Calu3 (cell line): Measurements from ENCODE around the gene ILRUN. TPM values are rescaled to one million over a fixed set of nuclear protein-coding genes. Genes with fewer than 3 reads are reported as not detected.

Source experiments
- BruUV-seq: library from RNA; stranded (reverse); fragments of 400-500 nt; replicated peaks from 2 replicates; lab custom pipeline; 2021; lab: Mats Ljungman, UMichigan
- CTCF ChIA-PET: fragments of 300-600 bp; sonication (Branson Sonifier 250); formaldehyde crosslinking; loops from one replicate; lab custom pipeline; 2022; ENCODE audit warnings: antibody characterized with exemption; lab: Charles Lee
- DNase-seq: peaks from one replicate; pipeline ENCODE4 v3.0.0; 2022
- H3K27ac Mint-ChIP-seq: one replicate; pipeline ENCODE4 v1.8.0; 2022; ENCODE audit warnings: mixed read lengths; ENCODE audit not compliant: unreplicated experiment
- H3K27me3 Mint-ChIP-seq: one replicate; pipeline ENCODE4 v1.8.0; 2022; ENCODE audit warnings: mixed read lengths; ENCODE audit not compliant: unreplicated experiment
- H3K36me3 Mint-ChIP-seq: one replicate; pipeline ENCODE4 v1.8.0; 2022; ENCODE audit warnings: mild to moderate bottlenecking, moderate library complexity, mixed read lengths; ENCODE audit not compliant: insufficient read depth, unreplicated experiment
- H3K4me1 Mint-ChIP-seq: one replicate; pipeline ENCODE4 v1.8.0; 2022; ENCODE audit warnings: mild to moderate bottlenecking, low read depth, mixed read lengths; ENCODE audit not compliant: unreplicated experiment
- H3K4me3 Mint-ChIP-seq: one replicate; pipeline ENCODE4 v1.8.0; 2022; ENCODE audit warnings: mild to moderate bottlenecking, low read depth, moderate library complexity, mixed read lengths; ENCODE audit not compliant: unreplicated experiment
- H3K9me3 Mint-ChIP-seq: one replicate; pipeline ENCODE4 v1.8.0; 2022; ENCODE audit warnings: low read depth, mixed read lengths; ENCODE audit not compliant: unreplicated experiment
- CTCF ChIP-seq: fragments of 200-600 bp; IDR thresholded peaks from one replicate; pipeline ENCODE4 v1.8.0; 2022; ENCODE audit warnings: antibody characterized with exemption; ENCODE audit not compliant: unreplicated experiment
- intact Hi-C: fragments of 100-400 bp; cut with micrococcal nuclease; formaldehyde crosslinking; loops from one replicate; pipeline ENCODE4 v1.10.0; 2022; ENCODE audit not compliant: unreplicated experiment
- total RNA-seq: library from RNA; stranded (reverse); gene quantifications from 2 replicates; pipeline ENCODE4 v1.2.3, GENCODE V29; 2022

Gene ILRUN
- total RNA-seq, 1 experiment from 2014 or later: 137 TPM

- H3K27me3 Mint-ChIP-seq: no peaks in the 10 kb centered on the region
- TF ChIP-seq CTCF: no peak
- peak overlapping the region; percentile 9 for H3K27ac Mint-ChIP-seq
- H3K4me1 Mint-ChIP-seq: peaks cover 36% of the 10 kb centered on the region
- no TSS peak for BruUV-seq
- no peaks in the 10 kb centered on the region for H3K9me3 Mint-ChIP-seq
- intact Hi-C loops: no loop called here
- CTCF ChIA-PET: no interaction called here
- no peaks in the 10 kb centered on the region for H3K36me3 Mint-ChIP-seq
- DNase-seq: no peak
- peak overlapping the region; percentile 1 for H3K4me3 Mint-ChIP-seq
Observed at GRCh38 chr6:34705241-34705640, 8.7 kb upstream of the ILRUN start.

GRCh38 chr6:34701199-34701598, 4.6 kb upstream of the ILRUN start:
- Mint-ChIP-seq H3K27ac (no peak overlapping the region), H3K27me3 (no peaks in the 10 kb centered on the region), H3K9me3 (no peaks in the 10 kb centered on the region), H3K4me1 (peaks cover 28% of the 10 kb centered on the region), H3K4me3 (no peak overlapping the region), H3K36me3 (peaks cover 13% of the 10 kb centered on the region)
- BruUV-seq: no TSS peak
- no peak for DNase-seq
- TF ChIP-seq CTCF: no peak
- intact Hi-C loops: no loop called here
- CTCF ChIA-PET: no interaction called here

GRCh38 chr6:34697904-34698559, 1.5 kb upstream of the ILRUN start:
- Mint-ChIP-seq H3K4me1 (peaks cover 29% of the 10 kb centered on the region), H3K27ac (no peak overlapping the region), H3K9me3 (no peaks in the 10 kb centered on the region), H3K4me3 (no peak overlapping the region), H3K27me3 (no peaks in the 10 kb centered on the region), H3K36me3 (peaks cover 39% of the 10 kb centered on the region)
- no peak for DNase-seq
- CTCF ChIA-PET: no interaction called here
- no TSS peak for BruUV-seq
- TF ChIP-seq CTCF: no peak
- intact Hi-C loops: loop anchor here (5.0 kb wide), 1 partner anchor 49 kb away; no protein-coding TSS in a partner anchor

GRCh38 chr6:34697544-34697836, 923 bp upstream of the ILRUN start:
- Mint-ChIP-seq H3K27ac (peak overlapping the region; percentile 71), H3K4me3 (peak overlapping the region; percentile 92), H3K36me3 (peaks cover 39% of the 10 kb centered on the region), H3K4me1 (peaks cover 29% of the 10 kb centered on the region), H3K9me3 (no peaks in the 10 kb centered on the region), H3K27me3 (no peaks in the 10 kb centered on the region)
- CTCF ChIA-PET: interaction anchor here (2.0 kb wide), 1 partner anchor 60 kb away, joined by 12 read pairs; the partner anchor contains the start of gene SNRPC
- no peak for TF ChIP-seq CTCF
- intact Hi-C loops: loop anchor here (5.0 kb wide), 1 partner anchor 50 kb away; no protein-coding TSS in a partner anchor
- no peak for DNase-seq
- no TSS peak for BruUV-seq
